HPDE6-E6E7 (cell line): ENCODE data around the gene MUC13.

Experiments used
- DNase-seq: peaks from one replicate; pipeline ENCODE4 v3.0.0; 2011; ENCODE audit warnings: missing footprints; ENCODE audit errors: extremely low spot score

The MUC13 gene

GRCh38 chr3:124950026-124950425, 15.5 kb upstream of the MUC13 start:
- DNase-seq, result no peak

- no peak for DNase-seq
Measured at GRCh38 chr3:124942613-124943012, 8.1 kb upstream of the MUC13 start.

- no peak for DNase-seq
Measured at GRCh38 chr3:124941771-124942170, 7.2 kb upstream of the MUC13 start.

- no peak for DNase-seq
Measured at GRCh38 chr3:124939661-124940060, 5.1 kb upstream of the MUC13 start.

- no peak for DNase-seq
Measured at GRCh38 chr3:124938896-124939295, 4.3 kb upstream of the MUC13 start.

- DNase-seq, result no peak
Measured at GRCh38 chr3:124937049-124937448, 2.5 kb upstream of the MUC13 start.

GRCh38 chr3:124935794-124936542, 1.4 kb upstream of the MUC13 start:
- no peak for DNase-seq

GRCh38 chr3:124935264-124935663, 713 bp upstream of the MUC13 start:
- DNase-seq, result no peak

- peak; percentile 22 for DNase-seq
Measured at GRCh38 chr3:124928333-124929202, 6.0 kb downstream of the MUC13 start.

- no peak for DNase-seq
Measured at GRCh38 chr3:124927574-124928045, 6.9 kb downstream of the MUC13 start.

GRCh38 chr3:124926426-124927101, 8.0 kb downstream of the MUC13 start:
- DNase-seq, result no peak

- no peak for DNase-seq
Measured at GRCh38 chr3:124924741-124925140, 9.8 kb downstream of the MUC13 start.

- DNase-seq, result no peak
Measured at GRCh38 chr3:124923833-124924232, 10.7 kb downstream of the MUC13 start.

- DNase-seq, result no peak
Measured at GRCh38 chr3:124920718-124921117, 13.8 kb downstream of the MUC13 start.

- DNase-seq, result no peak
Measured at GRCh38 chr3:124919756-124920155, 14.8 kb downstream of the MUC13 start.

GRCh38 chr3:124918524-124918923, 16.0 kb downstream of the MUC13 start:
- DNase-seq, result no peak

GRCh38 chr3:124916837-124917409, 17.6 kb downstream of the MUC13 start:
- no peak for DNase-seq

GRCh38 chr3:124915254-124915653, 19.3 kb downstream of the MUC13 start:
- DNase-seq, result no peak

- no peak for DNase-seq
Measured at GRCh38 chr3:124907957-124908356, 26.6 kb downstream of the MUC13 start.

GRCh38 chr3:124904835-124905492, 29.6 kb downstream of the MUC13 start:
- no peak for DNase-seq
